GOT3 (cell line): ENCODE measurements around the gene TENM3.

Source experiments
- DNase-seq: peaks from one replicate; lab custom pipeline; 2025; ENCODE audit warnings: mixed read lengths; lab: John Stamatoyannopoulos, UW

The TENM3 gene

GRCh38 chr4:182564724-182565369, 321.6 kb downstream of the TENM3 start:
- DNase-seq = no peak

GRCh38 chr4:182567119-182567518, 323.9 kb downstream of the TENM3 start:
- DNase-seq = no peak

DNA sequence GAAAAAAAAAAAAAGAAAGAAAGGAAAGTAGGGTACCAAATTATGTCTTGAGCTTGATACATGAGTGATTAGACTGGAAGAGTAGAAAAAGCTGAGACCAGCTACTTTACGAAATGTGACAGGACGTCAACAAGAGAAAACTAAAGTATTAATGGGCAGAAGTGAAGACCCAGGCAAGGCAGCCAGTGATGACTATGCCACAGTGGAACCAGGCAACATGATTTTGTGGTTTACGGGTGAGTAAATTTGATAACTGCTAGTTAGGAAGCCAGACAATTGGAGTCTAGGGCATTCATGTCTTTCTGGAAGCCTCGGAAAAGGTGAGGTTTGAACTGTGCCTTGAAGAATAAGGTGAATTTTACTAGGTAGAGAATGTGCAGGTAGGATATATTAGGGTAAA, 326.4 kb downstream of the TENM3 start:
- no peak for DNase-seq

DNA sequence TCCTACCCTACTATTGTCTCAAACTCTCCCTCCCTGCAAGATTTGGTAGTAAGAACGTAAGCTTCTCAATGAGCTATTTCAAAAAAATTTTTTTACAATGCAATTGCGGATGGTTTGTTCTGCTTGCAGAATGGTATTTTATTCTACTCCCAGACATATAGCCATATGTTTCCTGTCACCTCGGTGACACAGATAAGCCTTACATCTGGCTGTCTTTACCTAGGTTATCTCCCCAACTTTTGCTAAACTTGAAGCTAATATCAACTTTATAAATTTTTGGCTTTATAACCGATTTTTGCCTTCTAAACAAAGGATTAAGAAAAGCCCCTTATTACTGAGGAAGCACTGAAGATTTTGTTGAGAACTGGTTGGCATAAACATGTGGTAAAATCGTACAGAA, 331.5 kb downstream of the TENM3 start:
- DNase-seq = no peak

- DNase-seq = no peak
Measured at GRCh38 chr4:182575225-182575624, 332.0 kb downstream of the TENM3 start.

DNA sequence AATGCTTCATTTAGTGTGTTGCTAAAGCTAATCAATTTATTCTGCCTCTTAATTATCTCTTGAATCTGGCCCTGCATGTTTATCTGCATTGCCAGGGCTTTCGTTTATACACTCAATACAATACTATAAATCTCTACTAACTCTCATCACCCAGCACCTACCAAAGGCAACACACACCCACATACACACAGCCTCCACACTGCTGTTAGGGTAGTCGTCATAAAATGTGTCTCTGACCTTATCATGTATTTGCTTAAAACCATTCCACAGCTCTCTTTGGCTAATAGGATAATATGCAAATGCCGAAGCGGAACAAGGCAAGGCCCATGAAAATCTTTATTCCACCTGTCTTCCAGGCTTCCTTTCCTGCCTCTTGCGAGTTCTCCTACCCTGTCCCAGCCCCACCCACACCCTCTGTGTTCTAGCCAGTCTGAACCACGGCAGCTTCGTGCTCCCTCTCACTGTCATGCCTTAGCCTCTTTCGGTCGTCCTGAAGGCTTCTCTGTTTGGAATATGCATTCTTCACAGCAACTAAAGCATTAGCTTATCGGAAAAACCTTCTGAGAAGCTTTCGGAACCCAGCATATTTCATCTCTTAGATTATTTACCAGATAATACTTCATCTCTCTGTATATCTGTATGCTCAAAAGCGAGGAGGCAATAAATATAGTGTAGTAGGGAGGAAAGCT, 333.5 kb downstream of the TENM3 start:
- no peak for DNase-seq

DNA sequence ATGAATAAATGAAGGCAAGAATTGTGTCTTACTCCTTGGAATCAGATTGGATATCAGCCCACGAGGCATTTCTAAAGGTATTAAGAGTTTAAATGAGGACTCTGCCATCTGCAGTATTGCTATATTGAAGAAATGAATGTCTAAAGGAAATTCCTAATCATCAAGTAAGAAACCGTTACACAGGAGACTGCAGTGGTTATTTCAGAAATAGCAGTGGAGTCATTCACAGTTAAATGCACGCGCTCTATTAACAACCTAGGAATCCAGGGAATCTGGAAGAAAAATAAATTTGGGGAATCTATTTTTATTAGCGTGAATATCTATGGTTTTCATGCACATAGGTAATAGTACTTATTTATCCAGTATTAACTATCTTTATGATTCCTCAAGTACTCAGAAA, 334.2 kb downstream of the TENM3 start:
- DNase-seq = no peak

GRCh38 chr4:182578402-182578801, 335.2 kb downstream of the TENM3 start:
- DNase-seq = no peak

DNA sequence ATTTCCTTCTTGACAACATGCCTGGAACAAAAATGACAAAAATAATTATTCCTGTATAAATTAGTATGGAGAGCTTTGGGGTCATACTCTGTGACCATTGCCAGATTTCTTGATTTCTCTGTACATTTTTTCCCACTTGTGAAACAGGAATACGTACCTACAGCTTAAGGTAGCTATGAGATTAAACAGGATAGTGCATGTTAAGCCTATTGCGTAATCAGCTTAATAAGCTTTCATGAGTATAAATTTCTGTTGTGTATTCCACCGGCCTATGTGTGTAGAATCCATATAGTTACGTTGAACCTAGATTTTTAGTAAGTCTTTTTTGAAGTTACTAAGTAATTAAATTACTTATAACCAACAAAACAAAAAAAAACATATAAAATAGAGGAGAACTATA, 339.0 kb downstream of the TENM3 start:
- no peak for DNase-seq

GRCh38 chr4:182583703-182584415, 340.7 kb downstream of the TENM3 start:
- no peak for DNase-seq

GRCh38 chr4:182585321-182585720, 342.1 kb downstream of the TENM3 start:
- DNase-seq = no peak

DNA sequence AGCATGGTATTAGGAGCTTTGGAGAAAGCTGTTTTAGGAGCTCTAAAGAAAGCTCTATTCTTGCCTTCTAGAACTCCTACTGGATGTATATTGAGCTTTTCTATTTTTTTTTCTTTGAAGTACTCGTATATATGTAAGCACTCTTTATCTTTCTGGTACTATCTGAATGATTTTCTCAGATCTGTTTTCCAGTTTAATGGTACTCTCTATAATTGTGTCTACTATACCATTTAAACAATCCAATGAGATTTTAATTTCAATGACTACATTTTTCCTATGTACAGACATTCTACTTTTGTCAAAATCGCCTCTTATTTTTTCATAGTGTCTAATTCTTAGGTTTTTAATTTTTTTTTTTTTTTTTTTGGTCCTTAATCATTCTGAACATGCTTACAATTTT, 345.9 kb downstream of the TENM3 start:
- no peak for DNase-seq

- no peak for DNase-seq
Measured at GRCh38 chr4:182593402-182593801, 350.2 kb downstream of the TENM3 start.

DNA sequence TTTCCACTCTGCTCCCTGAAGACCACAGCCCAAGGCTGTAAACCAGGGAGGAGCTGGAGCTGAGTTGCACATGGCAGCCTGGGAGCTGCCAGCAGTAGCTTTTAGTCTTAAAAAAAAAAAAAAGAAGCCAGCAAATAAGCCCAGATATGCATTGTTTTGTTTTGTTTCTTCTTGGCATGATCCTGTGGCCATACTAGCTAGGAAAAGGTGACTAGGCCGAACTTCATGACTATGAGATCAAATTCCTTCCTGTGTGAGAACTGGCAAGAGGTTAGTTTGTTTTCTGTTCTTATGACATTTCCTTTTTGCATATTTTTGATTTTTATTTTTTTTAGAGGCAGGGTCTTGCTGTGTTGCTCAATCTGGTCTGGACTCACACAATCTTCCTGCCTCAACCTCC, 350.7 kb downstream of the TENM3 start:
- no peak for DNase-seq

GRCh38 chr4:182600093-182600492, 356.9 kb downstream of the TENM3 start:
- no peak for DNase-seq

DNA sequence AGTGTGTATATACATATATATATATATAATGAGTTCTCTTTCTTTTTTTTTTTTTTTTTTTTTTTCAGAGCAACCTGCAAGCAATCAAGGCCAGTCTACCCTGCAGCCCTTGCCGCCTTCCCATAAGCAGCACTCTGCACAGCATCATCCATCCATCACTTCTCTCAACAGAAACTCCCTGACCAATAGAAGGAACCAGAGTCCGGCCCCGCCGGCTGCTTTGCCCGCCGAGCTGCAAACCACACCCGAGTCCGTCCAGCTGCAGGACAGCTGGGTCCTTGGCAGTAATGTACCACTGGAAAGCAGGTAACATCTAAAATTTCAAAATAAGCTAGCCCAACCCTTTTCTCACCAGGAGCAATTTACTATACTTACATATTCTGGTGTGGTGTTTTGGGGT, 357.7 kb downstream of the TENM3 start:
- DNase-seq = no peak

DNA sequence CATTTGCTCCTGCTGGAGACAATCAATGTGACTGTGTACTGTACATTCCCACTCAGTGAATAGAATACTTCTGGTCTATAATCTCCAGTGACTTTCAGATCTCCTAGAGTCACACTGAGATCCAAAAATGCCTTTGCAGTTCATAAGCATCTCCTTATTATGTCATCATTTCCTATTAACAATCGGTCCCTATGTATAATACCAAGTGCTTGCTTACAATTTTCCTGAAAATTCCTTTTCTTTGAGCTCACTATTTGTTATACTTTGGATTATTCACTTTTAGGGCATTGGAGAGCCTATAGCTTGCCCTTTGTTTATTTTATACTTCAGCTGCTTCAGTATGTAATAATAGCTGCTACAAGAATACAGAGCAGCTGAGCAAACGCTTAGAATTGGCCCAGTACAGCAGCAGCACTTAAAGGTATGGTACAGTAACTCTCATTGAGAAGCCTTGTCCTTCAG, 361.0 kb downstream of the TENM3 start:
- DNase-seq = no peak

- DNase-seq = no peak
Measured at GRCh38 chr4:182604953-182605352, 361.8 kb downstream of the TENM3 start.

DNA sequence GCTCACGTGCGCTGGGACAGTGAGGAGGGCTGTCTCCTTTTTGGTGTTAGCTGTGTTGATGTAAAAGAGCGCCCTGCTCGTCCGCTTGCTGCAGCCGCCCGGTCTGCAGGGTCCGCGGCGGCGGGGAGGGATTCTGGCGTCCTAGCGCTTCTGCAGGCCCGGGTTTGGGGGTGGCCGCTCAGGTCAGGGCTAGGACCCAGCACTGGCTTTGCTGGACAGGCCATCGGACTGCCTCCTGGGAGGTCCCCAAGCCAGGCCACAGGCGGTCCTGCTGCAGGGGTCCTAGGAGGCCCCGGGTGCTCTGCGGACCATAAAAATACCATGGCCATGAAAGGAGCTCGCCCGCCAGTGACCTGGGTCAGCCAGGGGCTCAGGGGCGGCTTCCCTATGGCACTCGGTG, 365.3 kb downstream of the TENM3 start:
- no peak for DNase-seq

GRCh38 chr4:182616476-182616875, 373.3 kb downstream of the TENM3 start:
- DNase-seq = no peak

- no peak for DNase-seq
Measured at GRCh38 chr4:182619660-182620059, 376.5 kb downstream of the TENM3 start.

DNA sequence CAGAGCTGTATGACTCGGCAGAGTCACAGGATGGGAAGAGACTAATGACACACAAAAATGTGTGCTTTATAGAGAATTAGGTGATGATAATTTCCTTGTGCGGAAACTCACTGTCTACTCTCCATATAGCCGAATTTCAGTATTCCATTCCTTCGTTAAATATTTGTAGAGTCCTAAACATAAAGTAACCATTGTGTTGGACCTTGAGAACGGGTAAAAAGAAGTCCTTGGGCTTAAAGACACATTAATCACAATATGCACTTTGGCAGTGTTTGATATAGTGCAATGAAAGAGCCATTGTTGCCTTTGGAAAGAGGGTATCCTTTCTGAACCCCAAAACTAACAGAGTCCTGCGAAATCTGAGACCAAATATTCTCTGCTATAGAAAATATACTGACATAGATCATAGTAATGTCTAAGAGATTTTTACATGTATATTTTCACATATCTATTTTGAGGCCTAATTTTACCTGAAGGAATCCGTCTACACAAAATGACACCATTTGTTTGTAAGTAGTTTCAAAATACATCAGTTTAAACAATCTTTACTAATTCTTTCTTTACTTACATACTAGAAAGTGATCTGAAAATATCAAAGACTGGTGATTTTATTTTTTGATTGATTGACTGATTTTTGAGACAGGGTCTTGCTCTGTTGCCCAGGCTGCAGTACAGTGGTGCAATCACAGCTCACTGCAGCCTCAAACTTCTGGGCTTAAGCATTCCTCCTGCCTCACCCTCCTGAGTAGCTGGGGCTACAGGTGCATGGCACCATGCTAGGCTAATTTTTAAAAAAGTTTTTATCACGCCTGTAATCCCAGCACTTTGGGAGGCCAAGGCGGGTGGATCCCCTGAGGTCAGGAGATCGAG, 377.1 kb downstream of the TENM3 start:
- DNase-seq = no peak
